Adrenal gland (tissue), 5 donors: ENCODE results near the gene EFCC1.

Source experiments
- CTCF ChIP-seq, 6 experiments: fragments of 450-650 bp in 4 of 6; fragments of 200-600 bp in 2 of 6; sonication (generic) in 1 of 6; IDR thresholded peaks; 1 replicate in 5 of 6; 2 replicates in 1 of 6; pipeline versions ENCODE4 v1.5.1 to v1.8.0; 2016 to 2021; ENCODE audit warnings: antibody characterized with exemption in 6 of 6, mild to moderate bottlenecking in 2 of 6, moderate library complexity in 1 of 6
- POLR2A ChIP-seq, 2 donors: fragments of 450-650 bp; IDR thresholded peaks; one replicate each; pipeline ENCODE4 v1.6.1; 2017; ENCODE audit warnings: antibody characterized with exemption in 2 of 2, mild to moderate bottlenecking in 2 of 2, moderate library complexity in 1 of 2
- donor health status: DM: no; HTN: no; CAD: no.

GRCh38 chr3:128997486-128998133, 3.5 kb upstream of the EFCC1 start:
- TF ChIP-seq CTCF (IDR thresholded peaks at IDR 0.05), result no peak
- TF ChIP-seq POLR2A (IDR thresholded peaks at IDR 0.05), result no peak
